Left lobe of liver (tissue), 2 donors: ENCODE data around the gene AGO4. TPM values are rescaled to one million over a fixed set of nuclear protein-coding genes. Genes with fewer than 3 reads are reported as not detected.
"Not testable (repeated sequence)": the region's sequence is repeated elsewhere in the genome, so short reads cannot be mapped to it uniquely, and the experiment has no call there.

Source experiments
- ATAC-seq: fragments of 200-7000 bp; cut with Tn5 transposase; one replicate; pipeline ENCODE4 v1.9.1; 2020; ENCODE audit warnings: mild to moderate bottlenecking, moderate library complexity
- DNase-seq: peaks from one replicate; pipeline ENCODE4 v3.0.0-alpha.2; 2020; ENCODE audit warnings: low spot score
- total RNA-seq: library from RNA; stranded (reverse); gene quantifications from one replicate; pipeline ENCODE4 v1.2.1, GENCODE V29; 2021
- donor health status: DM: no; HTN: no; CAD: no; lungs with moderate emphysema.
- donor health status: DM: no; HTN: yes; CAD: no.

AGO4 gene
- 7.0 TPM for total RNA-seq

GRCh38 chr1:35807614-35808449 lies at the start of gene AGO4:
TSS of gene AGO4 (plus strand) at chr1:35808016. CDS start at chr1:35808417, 401 bp downstream.
- ATAC-seq (peak; percentile 79), DNase-seq (peak; percentile 72)

GRCh38 chr1:35762141-35762540 lies 45.7 kb upstream of the AGO4 start:
- DNase-seq (no peak), ATAC-seq (no peak)

- DNase-seq (no peak), ATAC-seq (no peak)
These were observed 44.6 kb upstream of the AGO4 start for GRCh38 chr1:35763201-35763600.

GRCh38 chr1:35764283-35764682 lies 43.5 kb upstream of the AGO4 start:
- no peak for ATAC-seq
- DNase-seq = no peak

- DNase-seq (no peak), ATAC-seq (no peak)
These were observed 39.2 kb upstream of the AGO4 start for GRCh38 chr1:35768350-35769187.

GRCh38 chr1:35769188-35769758 lies 38.5 kb upstream of the AGO4 start:
- ATAC-seq (peak; percentile 94), DNase-seq (peak; percentile 91)

GRCh38 chr1:35773711-35774110 lies 34.1 kb upstream of the AGO4 start:
- DNase-seq (no peak), ATAC-seq (no peak)

- not testable (repeated sequence) for DNase-seq, ATAC-seq
These were observed 31.6 kb upstream of the AGO4 start for GRCh38 chr1:35776172-35776571.

GRCh38 chr1:35777109-35777508 lies 30.7 kb upstream of the AGO4 start:
- ATAC-seq (peak; percentile 56), DNase-seq (no peak)

- ATAC-seq (no peak), DNase-seq (no peak)
These were observed 24.7 kb upstream of the AGO4 start for GRCh38 chr1:35783055-35783583.

GRCh38 chr1:35784364-35784763 lies 23.5 kb upstream of the AGO4 start:
- not testable (repeated sequence) for DNase-seq, ATAC-seq

- DNase-seq (no peak), ATAC-seq (no peak)
These were observed 19.7 kb upstream of the AGO4 start for GRCh38 chr1:35788139-35788538.

- ATAC-seq (no peak), DNase-seq (no peak)
These were observed 17.1 kb upstream of the AGO4 start for GRCh38 chr1:35790670-35791069.

- ATAC-seq (no peak), DNase-seq (no peak)
These were observed 12.5 kb upstream of the AGO4 start for GRCh38 chr1:35795295-35795694.

GRCh38 chr1:35797380-35797779 lies 10.4 kb upstream of the AGO4 start:
- ATAC-seq (no peak), DNase-seq (no peak)

GRCh38 chr1:35798019-35798418 lies 9.8 kb upstream of the AGO4 start:
- ATAC-seq, DNase-seq: not testable (repeated sequence)

- not testable (repeated sequence) for ATAC-seq, DNase-seq
These were observed 7.5 kb upstream of the AGO4 start for GRCh38 chr1:35800167-35800887.

GRCh38 chr1:35808450-35809113 lies 766 bp downstream of the AGO4 start:
- ATAC-seq (peak; percentile 67), DNase-seq (peak; percentile 66)

- DNase-seq (no peak), ATAC-seq (peak; percentile 5)
These were observed 1.6 kb downstream of the AGO4 start for GRCh38 chr1:35809114-35810095.
